ENCODE measurements around the gene RTCA.

Gene RTCA

DNA sequence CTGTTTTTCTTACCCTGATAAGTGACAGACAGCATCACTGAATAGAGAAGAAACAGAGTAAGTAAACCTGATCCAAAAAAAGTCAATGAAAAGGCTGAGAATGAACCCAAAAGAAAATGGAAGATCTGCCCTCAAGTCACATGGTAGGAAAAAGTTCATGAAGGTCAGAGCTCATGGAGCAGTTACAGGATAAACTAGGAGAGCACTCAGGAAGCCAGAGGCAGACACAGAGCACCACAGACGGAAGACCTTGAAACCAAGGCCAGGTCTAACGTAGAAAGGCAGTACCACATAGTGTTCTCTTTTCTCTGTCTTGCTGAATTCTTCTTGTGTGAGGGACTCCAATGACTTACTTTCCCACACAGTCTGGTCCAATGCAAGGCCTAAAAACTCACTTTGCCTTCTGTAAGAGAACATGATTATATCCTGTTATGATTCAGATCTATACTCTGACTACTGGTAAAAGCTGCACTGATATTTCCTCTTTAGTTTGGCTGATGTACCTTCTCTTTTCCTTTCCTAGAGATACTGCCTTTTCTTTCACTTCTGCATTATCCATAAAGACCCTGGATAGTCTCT, 40.8 kb downstream of the RTCA start:
- TF ChIP-seq, protein P1, sequence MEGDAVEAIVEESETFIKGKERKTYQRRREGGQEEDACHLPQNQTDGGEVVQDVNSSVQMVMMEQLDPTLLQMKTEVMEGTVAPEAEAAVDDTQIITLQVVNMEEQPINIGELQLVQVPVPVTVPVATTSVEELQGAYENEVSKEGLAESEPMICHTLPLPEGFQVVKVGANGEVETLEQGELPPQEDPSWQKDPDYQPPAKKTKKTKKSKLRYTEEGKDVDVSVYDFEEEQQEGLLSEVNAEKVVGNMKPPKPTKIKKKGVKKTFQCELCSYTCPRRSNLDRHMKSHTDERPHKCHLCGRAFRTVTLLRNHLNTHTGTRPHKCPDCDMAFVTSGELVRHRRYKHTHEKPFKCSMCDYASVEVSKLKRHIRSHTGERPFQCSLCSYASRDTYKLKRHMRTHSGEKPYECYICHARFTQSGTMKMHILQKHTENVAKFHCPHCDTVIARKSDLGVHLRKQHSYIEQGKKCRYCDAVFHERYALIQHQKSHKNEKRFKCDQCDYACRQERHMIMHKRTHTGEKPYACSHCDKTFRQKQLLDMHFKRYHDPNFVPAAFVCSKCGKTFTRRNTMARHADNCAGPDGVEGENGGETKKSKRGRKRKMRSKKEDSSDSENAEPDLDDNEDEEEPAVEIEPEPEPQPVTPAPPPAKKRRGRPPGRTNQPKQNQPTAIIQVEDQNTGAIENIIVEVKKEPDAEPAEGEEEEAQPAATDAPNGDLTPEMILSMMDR (IDR thresholded peaks at IDR 0.05; ENCODE audit: borderline replicate concordance, insufficient read depth, low read depth, low read length), result no peak
- H3K4me3 ChIP-seq (ENCODE audit: low read depth, low read length), result no peak overlapping the region

DNA sequence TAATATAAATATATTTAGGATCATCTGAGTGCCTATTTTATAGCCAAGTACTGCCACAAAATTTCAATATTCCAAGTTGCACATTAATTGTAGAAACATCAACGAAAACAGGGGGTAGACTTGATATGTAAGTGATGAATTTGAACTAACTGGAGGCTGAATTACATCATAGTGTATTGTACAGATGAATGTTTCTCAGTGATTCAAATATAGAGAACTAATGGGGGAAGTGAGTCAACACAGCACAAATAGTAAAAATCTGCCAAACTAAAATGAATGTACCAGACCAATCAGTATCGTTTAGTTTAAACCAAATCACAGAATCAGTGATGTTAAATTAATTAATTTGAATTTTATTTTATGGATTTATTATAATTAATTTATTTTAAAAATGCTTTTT, 42.8 kb downstream of the RTCA start:
- TF ChIP-seq, protein P1 (IDR thresholded peaks at IDR 0.05; ENCODE audit: borderline replicate concordance, insufficient read depth, low read depth, low read length), result no peak
- no peak overlapping the region for H3K4me3 ChIP-seq (ENCODE audit: low read depth, low read length)

DNA sequence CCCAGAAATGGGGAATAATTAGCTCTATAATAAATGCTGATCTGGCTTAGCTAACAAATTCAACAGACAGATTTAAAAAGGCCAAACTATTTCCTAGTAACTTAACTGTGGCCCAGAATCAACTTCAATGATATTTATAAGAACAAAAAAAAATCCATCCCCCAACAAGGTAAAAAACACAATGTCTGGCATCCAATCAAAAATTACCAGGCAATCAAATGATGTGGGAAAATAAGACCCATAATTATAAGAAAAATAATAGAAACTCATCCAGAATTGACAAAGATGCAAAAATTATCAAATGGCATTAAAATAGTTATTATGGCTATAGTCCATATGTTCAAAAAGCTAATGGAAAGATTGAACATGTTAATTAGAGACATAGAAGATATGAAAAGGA, 43.8 kb downstream of the RTCA start:
- TF ChIP-seq, protein P1 (IDR thresholded peaks at IDR 0.05; ENCODE audit: borderline replicate concordance, insufficient read depth, low read depth, low read length), result no peak
- no peak overlapping the region for H3K4me3 ChIP-seq (ENCODE audit: low read depth, low read length)

DNA sequence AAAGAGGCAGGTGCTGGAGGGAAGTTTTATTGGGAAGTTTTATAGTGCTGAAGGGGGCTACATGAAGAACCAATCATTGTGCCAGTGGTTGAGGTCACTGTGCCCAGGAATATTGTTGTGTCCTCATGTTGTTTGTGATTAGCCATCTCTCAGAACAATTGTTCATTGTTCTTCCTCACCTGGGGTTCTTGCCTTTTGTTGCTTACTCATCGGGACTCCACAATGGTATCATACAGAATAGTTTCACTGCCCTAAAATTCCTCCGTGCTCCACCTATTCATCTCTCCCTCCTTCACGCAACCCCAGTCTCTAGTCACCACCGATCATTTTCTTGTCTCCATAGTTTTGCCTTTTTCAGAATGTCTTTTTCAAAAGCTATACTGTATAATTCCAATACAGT, 47.4 kb downstream of the RTCA start:
- TF ChIP-seq, protein P1 (IDR thresholded peaks at IDR 0.05; ENCODE audit: borderline replicate concordance, insufficient read depth, low read depth, low read length), result no peak
- no peak overlapping the region for H3K4me3 ChIP-seq (ENCODE audit: low read depth, low read length)

DNA sequence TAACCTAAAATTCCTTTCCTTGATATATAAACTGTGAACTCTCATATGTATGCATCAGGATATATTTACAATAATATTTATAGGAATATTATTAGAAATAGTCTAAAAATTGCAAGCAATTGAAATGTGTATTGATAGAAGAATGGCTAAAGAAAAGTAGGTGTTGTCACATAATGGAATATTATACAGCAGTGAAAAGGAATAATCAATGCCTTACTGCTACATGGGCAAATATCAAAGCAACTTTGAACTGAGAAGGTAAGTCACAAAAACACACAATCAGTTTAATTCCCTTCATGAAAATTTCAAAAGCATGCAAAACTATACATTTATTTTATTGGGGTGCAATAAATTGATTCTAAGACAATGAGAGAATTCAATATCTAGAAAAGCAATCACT, 50.6 kb downstream of the RTCA start:
- TF ChIP-seq, protein P1 (IDR thresholded peaks at IDR 0.05; ENCODE audit: borderline replicate concordance, insufficient read depth, low read depth, low read length), result no peak
- H3K4me3 ChIP-seq (ENCODE audit: low read depth, low read length), result no peak overlapping the region

DNA sequence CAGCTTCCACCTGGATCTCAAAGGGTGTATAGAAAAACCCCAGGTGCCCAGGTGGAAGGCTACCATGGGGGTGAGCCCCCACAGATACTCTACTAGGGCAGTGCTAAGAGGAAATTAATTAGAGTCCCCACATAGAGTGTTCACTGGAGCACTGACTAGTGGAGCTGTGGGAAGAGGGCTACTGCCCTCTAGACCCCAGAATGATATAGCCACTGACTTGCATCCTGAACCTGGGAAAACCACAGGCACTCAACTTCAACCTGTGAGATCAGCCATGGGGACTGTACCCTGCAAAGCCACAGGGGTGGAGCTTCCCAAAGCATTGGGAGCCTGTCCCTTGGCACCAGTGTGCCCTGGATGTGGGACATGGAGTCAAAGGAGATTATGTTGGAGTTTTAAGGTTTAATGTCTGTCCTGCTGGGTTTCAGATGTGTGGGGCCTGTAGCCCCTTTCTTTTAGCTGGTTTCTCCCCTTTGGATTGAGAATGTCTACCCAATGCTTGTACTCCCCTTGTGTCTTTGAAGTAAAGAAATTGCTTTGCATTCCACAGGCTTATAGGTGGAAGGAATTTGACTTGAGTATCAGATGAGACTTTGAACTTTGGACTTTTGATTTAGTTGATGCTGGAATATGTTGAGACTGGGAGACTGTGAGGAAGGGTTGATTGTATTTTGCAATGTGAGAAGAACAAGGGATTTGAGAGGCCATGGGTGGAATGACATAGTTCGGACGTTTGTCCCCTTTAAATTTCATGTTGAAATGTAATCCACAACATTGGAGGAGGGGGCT, 54.5 kb downstream of the RTCA start:
- TF ChIP-seq, protein P1 (IDR thresholded peaks at IDR 0.05; ENCODE audit: borderline replicate concordance, insufficient read depth, low read depth, low read length), result no peak
- no peak overlapping the region for H3K4me3 ChIP-seq (ENCODE audit: low read depth, low read length)

DNA sequence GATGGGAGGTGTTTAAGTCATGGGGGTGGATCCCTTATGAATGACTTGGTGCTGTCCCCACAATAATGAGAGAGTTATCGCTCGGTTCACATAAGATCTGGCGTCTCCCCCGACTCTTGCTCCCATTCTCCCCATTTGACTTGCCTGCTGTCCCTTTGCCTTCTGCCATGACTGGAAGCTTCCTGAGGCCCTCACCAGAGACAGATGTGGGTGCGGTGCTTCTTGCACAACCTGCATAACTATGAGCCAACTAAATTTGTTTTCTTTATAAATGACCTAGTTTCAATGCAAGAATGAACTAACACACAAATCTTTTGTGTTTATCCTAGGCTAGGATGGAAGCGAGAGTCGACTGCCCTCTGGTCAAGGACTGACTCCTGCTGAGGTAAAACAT, 55.1 kb downstream of the RTCA start:
- no peak overlapping the region for H3K4me3 ChIP-seq (ENCODE audit: low read depth, low read length)
- TF ChIP-seq, protein P1 (IDR thresholded peaks at IDR 0.05; ENCODE audit: borderline replicate concordance, insufficient read depth, low read depth, low read length), result no peak
